Prostate gland (tissue), 2 donors: ENCODE measurements around the gene ARHGAP26. TPM values are rescaled to one million over a fixed set of nuclear protein-coding genes. Genes with fewer than 3 reads are reported as not detected.

Experiments used
- DNase-seq: peaks from one replicate; pipeline ENCODE4 v3.0.0-alpha.2; 2019; ENCODE audit warnings: low spot score
- H3K27ac ChIP-seq, 2 donors: fragments of 200-600 bp; sonication (generic); 2 replicates each; pipeline ENCODE4 v1.5.1; 2017 to 2019
- H3K27me3 ChIP-seq: fragments of 200-600 bp; sonication (generic); replicated peaks from 2 replicates; pipeline ENCODE4 v1.5.1; 2019; ENCODE audit not compliant: insufficient read depth
- H3K36me3 ChIP-seq, 2 donors: fragments of 200-600 bp; sonication (generic); 1 replicate in 1 of 2; 2 replicates in 1 of 2; pipeline versions ENCODE4 v1.5.1 to v1.8.1; 2017 to 2019
- H3K4me1 ChIP-seq: fragments of 200-600 bp; sonication (generic); replicated peaks from 2 replicates; pipeline ENCODE4 v1.5.1; 2019
- H3K4me3 ChIP-seq, 2 donors: fragments of 200-600 bp; sonication (generic); 2 replicates each; pipeline ENCODE4 v1.5.1; 2017 to 2019
- H3K9me3 ChIP-seq: fragments of 200-600 bp; sonication (generic); 2 replicates; pipeline ENCODE4 v1.5.1; 2017
- CTCF ChIP-seq, 4 experiments: fragments of 200-600 bp in 2 of 4; fragments of 450-650 bp in 2 of 4; sonication (generic) in 2 of 4; IDR thresholded peaks; 1 replicate in 3 of 4; 2 replicates in 1 of 4; pipeline ENCODE4 v1.5.1; 2016 to 2019; ENCODE audit warnings: antibody characterized with exemption in 4 of 4, mild to moderate bottlenecking in 2 of 4, moderate library complexity in 2 of 4
- POLR2A ChIP-seq: fragments of 450-650 bp; IDR thresholded peaks from one replicate; pipeline ENCODE4 v1.6.1; 2016; ENCODE audit warnings: antibody characterized with exemption, mild to moderate bottlenecking
- POLR2AphosphoS5 ChIP-seq: sonication (generic); formaldehyde crosslinking; IDR thresholded peaks from one replicate; pipeline ENCODE4 v1.6.1; 2017; ENCODE audit warnings: antibody characterized with exemption
- WGBS: methylation state at CpG from one replicate; pipeline ENCODE4 v1.1.5; 2018; 5-methylcytosine and 5-hydroxymethylcytosine counted together
- intact Hi-C: fragments of 100-400 bp; cut with DNase I; formaldehyde crosslinking; loops from one replicate; pipeline ENCODE4 v1.14.2; 2022
- total RNA-seq, 2 donors: library from RNA; depleted of rRNA; stranded (reverse); fragments of >200 nt; gene quantifications; one replicate each; pipeline ENCODE4 v1.1.0, GENCODE V29; 2016

ARHGAP26 gene
- total RNA-seq, 2 donors from 2014 or later, result 11.7 to 39.8 TPM

- Histone ChIP-seq H3K36me3 (no peaks in the 10 kb centered on the region), H3K27ac (no peak overlapping the region), H3K4me3 (no peak overlapping the region), H3K4me1 (no peaks in the 10 kb centered on the region), H3K9me3 (no peaks in the 10 kb centered on the region), H3K27me3 (no peaks in the 10 kb centered on the region)
- DNase-seq, result no peak
- WGBS, result 72% methylated on average over 3 of the region's 3 CpGs
- TF ChIP-seq CTCF (IDR thresholded peaks at IDR 0.05) (no peak), POLR2A (no peak), POLR2AphosphoS5 (no peak)
- intact Hi-C loops, result no loop called here
Observed at GRCh38 chr5:142767178-142767577, 3.0 kb upstream of the ARHGAP26 start.

GRCh38 chr5:142767911-142768310 is 2.3 kb upstream of the ARHGAP26 start:
- Histone ChIP-seq H3K4me3 (no peak overlapping the region), H3K9me3 (no peaks in the 10 kb centered on the region), H3K36me3 (no peaks in the 10 kb centered on the region), H3K4me1 (no peaks in the 10 kb centered on the region), H3K27me3 (no peaks in the 10 kb centered on the region), H3K27ac (no peak overlapping the region)
- TF ChIP-seq CTCF (IDR thresholded peaks at IDR 0.05), result no peak
- TF ChIP-seq POLR2A, result no peak
- TF ChIP-seq POLR2AphosphoS5, result no peak
- intact Hi-C loops, result no loop called here
- 75% methylated on average over 1 of the region's 1 CpG for WGBS
- DNase-seq, result no peak

- intact Hi-C loops, result no loop called here
- Histone ChIP-seq H3K9me3 (no peaks in the 10 kb centered on the region), H3K27me3 (no peaks in the 10 kb centered on the region), H3K4me3 (peak overlapping the region; percentile 74 to 77), H3K4me1 (no peaks in the 10 kb centered on the region), H3K27ac (peak overlapping the region; percentile 84 to 85), H3K36me3 (no peaks in the 10 kb centered on the region)
- 12% methylated on average over 15 of the region's 15 CpGs for WGBS
- no peak for DNase-seq
- no peak for TF ChIP-seq POLR2A
- TF ChIP-seq POLR2AphosphoS5, result no peak
- no peak for TF ChIP-seq CTCF (IDR thresholded peaks at IDR 0.05)
Observed at GRCh38 chr5:142769251-142769792, 855 bp upstream of the ARHGAP26 start.

GRCh38 chr5:142770650-142771609 is 753 bp downstream of the ARHGAP26 start:
- no peaks in the 10 kb centered on the region for H3K36me3 ChIP-seq
- 1% methylated on average over 45 of the region's 86 CpGs for WGBS
- no peaks in the 10 kb centered on the region for H3K27me3 ChIP-seq
- H3K9me3 ChIP-seq, result no peaks in the 10 kb centered on the region
- peak overlapping the region; percentile 74 to 77 for H3K4me3 ChIP-seq
- H3K27ac ChIP-seq, result peak overlapping the region; percentile 84 to 85
- peak; percentile 45 for DNase-seq
- TF ChIP-seq POLR2AphosphoS5, result no peak
- peak; percentile 41 for TF ChIP-seq POLR2A
- TF ChIP-seq CTCF (IDR thresholded peaks at IDR 0.05), result no peak
- intact Hi-C loops, result loop anchor here (5.0 to 10.0 kb wide), 3 partner anchors 54 to 96 kb away; no protein-coding TSS in a partner anchor
- no peaks in the 10 kb centered on the region for H3K4me1 ChIP-seq
